Cardiac muscle cell (in vitro differentiated cells and primary cell): Measurements from ENCODE around the gene KCNJ11. TPM values are rescaled to one million over a fixed set of nuclear protein-coding genes. Genes with fewer than 3 reads are reported as not detected.

Experiments
- DNase-seq, 2 donors: peaks; one replicate each; pipeline versions ENCODE4 v3.0.0 to v3.0.0-alpha.2; 2010 to 2017; ENCODE audit warnings: low read depth in 1 of 2, low spot score in 1 of 2
- H3K27ac ChIP-seq: fragments of 200-600 bp; sonication (generic); 2 replicates; pipeline ENCODE4 v1.5.1; 2016
- H3K27me3 ChIP-seq: fragments of 200-600 bp; sonication (generic); 2 replicates; pipeline ENCODE4 v1.6.0; 2016; ENCODE audit warnings: control low read depth
- H3K36me3 ChIP-seq: fragments of 200-600 bp; sonication (generic); 2 replicates; pipeline ENCODE4 v1.5.1; 2016; ENCODE audit warnings: control low read depth
- H3K4me1 ChIP-seq: fragments of 200-600 bp; sonication (generic); 2 replicates; pipeline ENCODE4 v1.8.1; 2017; ENCODE audit warnings: low read depth, mild to moderate bottlenecking, mixed run types
- H3K4me3 ChIP-seq: fragments of 200-600 bp; sonication (generic); 2 replicates; pipeline ENCODE4 v1.5.1; 2016; ENCODE audit warnings: mild to moderate bottlenecking
- H3K9me3 ChIP-seq: fragments of 200-600 bp; sonication (generic); 2 replicates; pipeline ENCODE4 v1.5.1; 2017; ENCODE audit warnings: low read depth, mild to moderate bottlenecking, control low read depth
- CTCF ChIP-seq: IDR thresholded peaks from 2 replicates; pipeline ENCODE4 v1.5.1; 2012; ENCODE audit warnings: low read depth, mild to moderate bottlenecking, low read length
- polyA plus RNA-seq: library from polyadenylated mRNA; unstranded; fragments of >200 nt; fragmentation: Nextera tagmentation; extraction: Ambion mirVana; gene quantifications from 2 replicates; pipeline ENCODE4 v1.2.1, GENCODE V29; 2016
- total RNA-seq: library from RNA; depleted of rRNA; stranded (reverse); fragments of >200 nt; gene quantifications from 2 replicates; pipeline ENCODE4 v1.2.3, GENCODE V29; 2016

The KCNJ11 gene
- total and polyA plus RNA-seq, 2 experiments from 2014 or later: 4.7 to 17.0 TPM

GRCh38 chr11:17352950-17353820 lies 35.3 kb downstream of the KCNJ11 start:
- Histone ChIP-seq H3K27ac (peak overlapping the region; percentile 23), H3K4me1 (peaks cover 6% of the 10 kb centered on the region), H3K36me3 (no peaks in the 10 kb centered on the region), H3K4me3 (peak overlapping the region; percentile 43), H3K9me3 (no peaks in the 10 kb centered on the region), H3K27me3 (peaks cover 41% of the 10 kb centered on the region)
- peak; percentile 87 to 90 for DNase-seq
- TF ChIP-seq CTCF: no peak

- no peaks in the 10 kb centered on the region for H3K36me3 ChIP-seq
- peaks cover 6% of the 10 kb centered on the region for H3K4me1 ChIP-seq
- H3K27me3 ChIP-seq: peaks cover 41% of the 10 kb centered on the region
- TF ChIP-seq CTCF: no peak
- peak; percentile 42 to 84 for DNase-seq
- no peak within 1 kb of the TSS for H3K27ac ChIP-seq
- no peaks in the 10 kb centered on the region for H3K9me3 ChIP-seq
- peak within 1 kb of the TSS; percentile 43 for H3K4me3 ChIP-seq
Measured at GRCh38 chr11:17351510-17352176, 36.8 kb downstream of the KCNJ11 start, which contains the start of gene NCR3LG1. Gene NCR3LG1 (plus strand): TSS chr11:17351800. CDS start chr11:17351970, 170 bp downstream.

DNA sequence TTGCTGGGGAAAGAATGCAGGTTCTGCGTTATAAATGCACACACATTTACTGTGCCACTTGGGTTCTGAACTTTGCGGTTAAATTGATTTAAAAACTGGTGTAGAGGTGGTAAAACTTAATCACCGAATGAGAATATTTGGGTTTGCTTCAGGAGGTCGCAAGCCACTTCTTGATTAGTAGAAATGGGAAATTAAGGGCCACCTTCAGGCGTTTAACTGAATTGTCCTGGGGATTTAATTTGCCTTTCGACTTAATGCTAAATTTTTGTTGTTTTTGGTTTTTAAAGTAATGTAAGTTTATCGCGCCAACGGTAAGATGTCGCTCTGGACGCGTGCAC lies 37.3 kb downstream of the KCNJ11 start:
- Histone ChIP-seq H3K27me3 (peaks cover 41% of the 10 kb centered on the region), H3K9me3 (no peaks in the 10 kb centered on the region), H3K4me1 (peaks cover 6% of the 10 kb centered on the region), H3K27ac (no peak overlapping the region), H3K4me3 (peak overlapping the region; percentile 43), H3K36me3 (no peaks in the 10 kb centered on the region)
- TF ChIP-seq CTCF: peak; percentile 25
- DNase-seq: no peak

GRCh38 chr11:17350455-17351171 lies 37.8 kb downstream of the KCNJ11 start:
- no peak for DNase-seq
- Histone ChIP-seq H3K27me3 (peaks cover 41% of the 10 kb centered on the region), H3K9me3 (no peaks in the 10 kb centered on the region), H3K27ac (no peak overlapping the region), H3K36me3 (no peaks in the 10 kb centered on the region), H3K4me3 (no peak overlapping the region), H3K4me1 (peaks cover 6% of the 10 kb centered on the region)
- TF ChIP-seq CTCF: no peak

- Histone ChIP-seq H3K27me3 (peaks cover 35% of the 10 kb centered on the region), H3K9me3 (no peaks in the 10 kb centered on the region), H3K36me3 (no peaks in the 10 kb centered on the region), H3K4me3 (no peak overlapping the region), H3K4me1 (no peaks in the 10 kb centered on the region), H3K27ac (no peak overlapping the region)
- no peak for TF ChIP-seq CTCF
- DNase-seq: no peak
Measured at GRCh38 chr11:17347676-17348075, 40.8 kb downstream of the KCNJ11 start.
